NB4 (cell line): ENCODE data around the gene RPL19.

Experiments used
- POLR2A ChIP-seq: IDR thresholded peaks from 2 replicates; pipeline ENCODE4 v1.6.1; 2011; ENCODE audit warnings: mild to moderate bottlenecking; ENCODE audit not compliant: insufficient read length; ENCODE audit errors: extremely low read depth
- TF ChIP-seq, protein P1 (sequence below): IDR thresholded peaks from one replicate; pipeline ENCODE4 v1.5.1; 2012; ENCODE audit warnings: low read depth, low read length
- TF ChIP-seq, protein P2 (sequence below): IDR thresholded peaks from 2 replicates; pipeline ENCODE4 v1.6.1; 2011; ENCODE audit warnings: low read depth, low read length

DNA sequence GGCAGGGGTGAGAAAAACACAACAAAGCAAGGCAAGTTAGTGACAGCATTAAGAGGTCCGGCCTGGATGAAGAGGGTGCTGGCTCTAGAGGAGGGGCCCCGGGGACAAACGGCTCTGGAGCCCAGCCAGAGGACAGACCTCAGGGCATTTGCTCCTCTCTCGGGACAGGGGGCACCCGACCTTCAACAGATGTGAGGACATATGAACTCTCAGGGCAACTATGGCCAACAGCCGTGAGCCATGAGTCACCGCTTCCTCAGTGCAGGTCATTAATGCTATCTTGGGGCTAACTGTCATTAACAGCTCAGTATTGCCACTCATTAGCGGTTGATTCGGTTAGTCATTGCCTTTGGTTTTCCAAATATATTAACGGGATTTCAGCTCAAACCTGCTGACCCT, 24.4 kb upstream of the RPL19 start:
- TF ChIP-seq, protein P1, sequence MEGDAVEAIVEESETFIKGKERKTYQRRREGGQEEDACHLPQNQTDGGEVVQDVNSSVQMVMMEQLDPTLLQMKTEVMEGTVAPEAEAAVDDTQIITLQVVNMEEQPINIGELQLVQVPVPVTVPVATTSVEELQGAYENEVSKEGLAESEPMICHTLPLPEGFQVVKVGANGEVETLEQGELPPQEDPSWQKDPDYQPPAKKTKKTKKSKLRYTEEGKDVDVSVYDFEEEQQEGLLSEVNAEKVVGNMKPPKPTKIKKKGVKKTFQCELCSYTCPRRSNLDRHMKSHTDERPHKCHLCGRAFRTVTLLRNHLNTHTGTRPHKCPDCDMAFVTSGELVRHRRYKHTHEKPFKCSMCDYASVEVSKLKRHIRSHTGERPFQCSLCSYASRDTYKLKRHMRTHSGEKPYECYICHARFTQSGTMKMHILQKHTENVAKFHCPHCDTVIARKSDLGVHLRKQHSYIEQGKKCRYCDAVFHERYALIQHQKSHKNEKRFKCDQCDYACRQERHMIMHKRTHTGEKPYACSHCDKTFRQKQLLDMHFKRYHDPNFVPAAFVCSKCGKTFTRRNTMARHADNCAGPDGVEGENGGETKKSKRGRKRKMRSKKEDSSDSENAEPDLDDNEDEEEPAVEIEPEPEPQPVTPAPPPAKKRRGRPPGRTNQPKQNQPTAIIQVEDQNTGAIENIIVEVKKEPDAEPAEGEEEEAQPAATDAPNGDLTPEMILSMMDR, result no peak
- TF ChIP-seq POLR2A, result no peak
- TF ChIP-seq, protein P2, sequence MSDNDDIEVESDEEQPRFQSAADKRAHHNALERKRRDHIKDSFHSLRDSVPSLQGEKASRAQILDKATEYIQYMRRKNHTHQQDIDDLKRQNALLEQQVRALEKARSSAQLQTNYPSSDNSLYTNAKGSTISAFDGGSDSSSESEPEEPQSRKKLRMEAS, result no peak; the same call in 1 of the 2 replicates
